Erythroblast (primary cell): ENCODE data around the gene XIRP2.

Experiments
- GATA1 ChIP-seq: IDR thresholded peaks from 2 replicates; pipeline ENCODE4 v1.6.1; 2011; ENCODE audit warnings: low read depth, mild to moderate bottlenecking, control low read depth, low read length, moderate library complexity
- POLR2A ChIP-seq: IDR thresholded peaks from 2 replicates; pipeline ENCODE4 v1.6.1; 2011; ENCODE audit warnings: mild to moderate bottlenecking, low read length

- TF ChIP-seq POLR2A (no peak), GATA1 (no peak)
Measured at GRCh38 chr2:166841679-166842078, 46.6 kb upstream of the XIRP2 start.
